Mammary epithelial cell (primary cell): ENCODE measurements around the gene GARIN5A.

Experiments
- CTCF ChIP-seq, 2 donors: IDR thresholded peaks in 1 of 2; conservative IDR thresholded peaks in 1 of 2; 2 replicates each; pipeline ENCODE4 v1.5.1; 2011 to 2012; ENCODE audit warnings: inconsistent platforms in 2 of 2, low read length in 2 of 2, mild to moderate bottlenecking in 2 of 2, control low read depth in 1 of 2, low read depth in 1 of 2; ENCODE audit not compliant: insufficient read depth in 1 of 2; ENCODE audit errors: extremely low read depth in 1 of 2
- EZH2 ChIP-seq: IDR thresholded peaks from 2 replicates; pipeline ENCODE4 v1.6.1; 2012; ENCODE audit warnings: low read length, inconsistent platforms, borderline replicate concordance

- TF ChIP-seq CTCF (conservative IDR thresholded peaks at IDR 0.05 in 1 of 2, IDR thresholded peaks at IDR 0.05 in 1 of 2; ENCODE audit: extremely low read depth in 1 of 2, insufficient read depth in 1 of 2, low read depth in 1 of 2, low read length in 2 of 2) (no peak), EZH2 (no peak)
These were observed 24.1 kb upstream of the GARIN5A start for GRCh38 chr19:50500753-50501151.
